Frontal cortex (tissue), 4 donors: ENCODE measurements around the gene PTGFR. TPM values are rescaled to one million over a fixed set of nuclear protein-coding genes. Genes with fewer than 3 reads are reported as not detected.
A peak's percentile ranks its signal among the peaks of the same experiment; 100 is the strongest.

Experiments
- DNase-seq, 2 donors: peaks; one replicate each; pipeline ENCODE4 v3.0.0; 2012; ENCODE audit warnings: low spot score in 2 of 2
- FAIRE-seq: peaks from 2 replicates; lab custom pipeline; 2012; peaks lifted over from hg19 to GRCh38; lab: Jason Lieb, UNC
- total RNA-seq: library from RNA; depleted of rRNA; stranded (reverse); fragments of >200 nt; gene quantifications from one replicate; pipeline ENCODE4 v1.2.3, GENCODE V29; 2014
- donor health status: control.
- donor health status: control.
- donor health status: control.

PTGFR gene, protein sequence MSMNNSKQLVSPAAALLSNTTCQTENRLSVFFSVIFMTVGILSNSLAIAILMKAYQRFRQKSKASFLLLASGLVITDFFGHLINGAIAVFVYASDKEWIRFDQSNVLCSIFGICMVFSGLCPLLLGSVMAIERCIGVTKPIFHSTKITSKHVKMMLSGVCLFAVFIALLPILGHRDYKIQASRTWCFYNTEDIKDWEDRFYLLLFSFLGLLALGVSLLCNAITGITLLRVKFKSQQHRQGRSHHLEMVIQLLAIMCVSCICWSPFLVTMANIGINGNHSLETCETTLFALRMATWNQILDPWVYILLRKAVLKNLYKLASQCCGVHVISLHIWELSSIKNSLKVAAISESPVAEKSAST
- 7.7 TPM for total RNA-seq

- DNase-seq, result peak in 1 of 2 donors; percentile 15
- no peak for FAIRE-seq
These were observed at the start of gene PTGFR for GRCh38 chr1:78490861-78491450. Gene PTGFR, plus strand, starts transcription at chr1:78490974. Its CDS starts 1,770 bp downstream, at chr1:78492744.

GRCh38 chr1:78441921-78442320 lies 48.9 kb upstream of the PTGFR start:
- DNase-seq (no peak), FAIRE-seq (no peak)

GRCh38 chr1:78447086-78447485 lies 43.7 kb upstream of the PTGFR start:
- FAIRE-seq, result no peak

GRCh38 chr1:78464449-78464891 lies 26.3 kb upstream of the PTGFR start:
- DNase-seq, result no peak
- no peak for FAIRE-seq

More at GRCh38 chr1:78447086-78447485, 43.7 kb upstream of the PTGFR start:
- DNase-seq, result no peak

GRCh38 chr1:78465143-78465542 lies 25.6 kb upstream of the PTGFR start:
- FAIRE-seq (no peak), DNase-seq (no peak)

DNA sequence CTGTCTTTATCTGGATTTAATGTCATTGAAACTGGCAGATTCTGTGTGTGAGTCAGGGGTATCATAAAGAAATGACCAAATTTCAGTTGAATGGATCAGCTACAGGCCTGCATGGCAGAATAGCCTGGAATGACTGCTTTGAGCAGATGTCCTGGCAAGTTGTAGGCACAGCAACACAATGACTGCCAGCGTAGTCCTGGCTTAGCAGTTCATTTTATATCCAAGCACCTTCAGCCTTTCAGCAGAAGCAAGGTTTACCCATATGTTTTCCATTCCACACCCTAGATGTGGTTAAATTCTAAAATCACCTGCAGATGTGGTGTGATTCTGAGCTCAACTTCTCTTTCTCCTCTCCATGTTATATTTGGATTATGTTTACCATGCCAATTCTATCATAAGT lies 22.3 kb upstream of the PTGFR start:
- FAIRE-seq, result no peak
- no peak for DNase-seq

- DNase-seq (no peak), FAIRE-seq (no peak)
These were observed 21.2 kb upstream of the PTGFR start for GRCh38 chr1:78469576-78469975.

DNA sequence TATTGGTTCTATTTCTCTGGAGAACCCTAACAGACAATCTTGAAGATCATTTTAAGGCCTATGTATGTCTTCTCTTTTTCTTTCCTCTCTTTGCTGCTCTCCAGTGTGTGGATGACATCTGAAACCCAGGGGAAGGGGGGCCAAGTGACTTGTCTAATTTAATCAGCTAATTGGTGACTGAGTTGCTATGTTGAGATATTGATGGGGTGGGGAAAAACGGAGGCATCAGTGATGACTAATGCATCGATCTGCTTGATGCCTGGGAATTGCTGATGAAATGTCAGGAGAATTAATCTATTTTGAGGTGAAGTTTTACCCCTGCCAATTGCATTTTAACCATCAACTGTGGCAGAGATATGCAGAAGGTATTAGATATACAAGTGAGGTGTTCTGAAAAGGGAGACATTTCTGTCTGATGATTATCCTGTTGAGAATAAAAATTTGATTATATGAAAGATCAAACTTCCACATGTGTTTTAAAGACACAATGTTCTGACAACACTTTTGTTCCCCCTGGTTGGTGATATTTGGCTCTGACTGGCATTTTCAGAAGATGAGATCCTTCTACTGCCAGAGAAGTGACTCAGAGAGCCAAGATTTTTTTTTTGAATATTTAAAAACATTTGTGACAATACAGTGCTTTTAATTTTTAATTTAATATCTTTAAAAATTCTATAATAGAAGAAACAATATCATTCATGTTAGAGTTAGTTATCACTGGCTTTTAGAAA lies 18.7 kb upstream of the PTGFR start:
- FAIRE-seq (no peak), DNase-seq (no peak)

- no peak for FAIRE-seq
- DNase-seq, result no peak
These were observed 17.8 kb upstream of the PTGFR start for GRCh38 chr1:78472851-78473496.

GRCh38 chr1:78474092-78474491 lies 16.7 kb upstream of the PTGFR start:
- no peak for FAIRE-seq

DNA sequence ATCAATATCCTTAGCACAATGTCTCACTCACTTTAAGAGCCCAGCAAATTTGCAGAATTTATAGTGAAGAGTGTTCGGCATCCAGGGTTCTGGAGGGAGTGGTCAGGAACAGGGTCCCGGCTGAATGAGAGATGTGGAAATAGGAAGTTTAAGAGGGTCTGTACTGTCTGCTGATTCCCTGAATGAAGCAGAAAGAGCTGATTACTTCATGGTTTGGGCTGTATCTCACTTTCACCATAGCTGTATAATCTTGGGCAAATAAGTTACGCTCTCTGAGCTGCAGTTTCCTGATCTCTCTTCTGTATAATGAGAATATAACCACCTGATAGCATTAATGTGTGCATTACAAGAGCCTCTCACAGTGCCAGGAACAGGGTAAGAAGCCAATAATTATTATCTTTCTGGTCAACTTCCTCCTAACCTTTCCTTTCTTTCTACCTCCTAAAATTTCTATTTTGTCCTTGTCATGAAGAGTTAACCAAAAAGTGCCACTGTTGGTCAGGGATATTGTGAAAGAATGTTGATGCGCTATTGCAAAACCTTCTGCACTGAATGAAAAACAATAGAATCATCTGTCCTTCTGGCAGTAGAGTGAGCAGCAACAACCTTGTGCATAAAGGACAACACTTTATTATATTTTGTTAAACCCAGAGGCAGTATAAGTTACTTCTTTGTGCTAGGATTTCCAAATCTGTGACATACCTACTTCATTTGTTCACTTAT lies 14.7 kb upstream of the PTGFR start:
- no peak for DNase-seq
- no peak for FAIRE-seq

More at GRCh38 chr1:78474092-78474491, 16.7 kb upstream of the PTGFR start:
- DNase-seq, result no peak

DNA sequence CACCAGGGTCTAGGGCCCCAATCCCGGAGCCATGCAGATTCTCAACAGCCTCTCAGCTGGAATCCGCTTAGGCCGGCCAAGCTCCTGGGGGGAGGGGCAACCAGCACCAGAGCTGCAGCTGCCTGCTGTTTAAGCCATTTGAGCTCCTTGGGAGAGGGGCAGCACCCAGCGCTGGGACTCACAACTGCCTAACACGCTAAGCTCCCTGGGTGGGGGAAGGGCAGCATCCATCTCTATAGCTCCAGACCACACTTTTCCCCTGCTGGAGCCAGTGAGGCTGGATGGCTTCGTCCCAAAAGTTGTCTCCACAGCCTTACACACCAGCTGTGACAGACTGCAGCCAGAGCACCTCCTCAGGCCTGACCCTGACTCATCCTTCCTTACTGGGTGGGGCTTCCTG lies 6.9 kb upstream of the PTGFR start:
- no peak for FAIRE-seq
- DNase-seq, result no peak

DNA sequence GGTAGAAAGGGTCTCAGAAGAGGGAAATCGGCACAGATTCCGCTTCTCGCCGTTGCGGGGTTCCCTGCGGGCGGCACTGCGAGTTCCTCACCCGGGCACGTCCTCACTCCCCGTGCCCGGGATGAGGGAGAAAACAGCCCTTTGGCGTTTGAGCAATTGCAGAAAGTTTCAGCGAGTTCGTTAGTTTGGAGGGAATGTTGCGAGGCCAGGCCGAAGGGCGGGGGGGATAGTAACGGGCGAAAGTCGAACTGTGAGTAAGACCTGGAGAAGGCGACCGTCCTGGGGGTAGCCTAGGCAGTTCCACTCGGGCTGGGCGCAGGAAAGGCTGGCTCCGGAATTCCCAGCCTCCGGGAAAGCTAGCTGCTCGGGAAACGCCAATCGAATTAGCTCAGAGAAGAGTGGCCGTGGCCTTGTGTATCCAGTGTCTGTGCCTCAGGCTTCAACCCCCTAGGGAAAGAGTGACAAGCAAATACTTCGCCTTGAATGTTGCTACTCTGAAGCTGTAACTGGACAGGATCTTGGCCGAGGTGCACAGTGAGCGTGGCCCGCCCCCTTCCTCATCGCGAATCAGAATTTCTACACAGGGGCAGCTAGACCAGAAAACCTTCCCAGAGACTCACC lies 787 bp downstream of the PTGFR start:
- DNase-seq, result peak in 1 of 2 donors; percentile 6
- FAIRE-seq, result no peak

DNA sequence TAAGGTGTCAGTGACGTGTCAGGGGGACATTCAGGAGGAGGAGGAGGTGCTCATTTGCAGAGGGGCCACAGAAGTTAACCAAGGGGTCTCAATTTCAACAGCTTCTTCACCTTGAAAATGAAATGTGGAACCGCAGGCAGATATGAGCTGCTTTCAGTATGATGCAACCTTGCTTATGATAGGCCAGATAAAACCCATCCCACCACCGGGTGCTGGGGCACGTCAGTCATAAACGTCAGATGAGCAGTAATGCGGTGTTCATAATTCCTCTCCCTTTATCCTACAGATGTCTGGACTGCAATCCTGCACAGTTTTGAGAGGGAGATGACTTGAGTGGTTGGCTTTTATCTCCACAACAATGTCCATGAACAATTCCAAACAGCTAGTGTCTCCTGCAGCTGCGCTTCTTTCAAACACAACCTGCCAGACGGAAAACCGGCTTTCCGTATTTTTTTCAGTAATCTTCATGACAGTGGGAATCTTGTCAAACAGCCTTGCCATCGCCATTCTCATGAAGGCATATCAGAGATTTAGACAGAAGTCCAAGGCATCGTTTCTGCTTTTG lies 1.7 kb downstream of the PTGFR start:
- FAIRE-seq (no peak), DNase-seq (no peak)

DNA sequence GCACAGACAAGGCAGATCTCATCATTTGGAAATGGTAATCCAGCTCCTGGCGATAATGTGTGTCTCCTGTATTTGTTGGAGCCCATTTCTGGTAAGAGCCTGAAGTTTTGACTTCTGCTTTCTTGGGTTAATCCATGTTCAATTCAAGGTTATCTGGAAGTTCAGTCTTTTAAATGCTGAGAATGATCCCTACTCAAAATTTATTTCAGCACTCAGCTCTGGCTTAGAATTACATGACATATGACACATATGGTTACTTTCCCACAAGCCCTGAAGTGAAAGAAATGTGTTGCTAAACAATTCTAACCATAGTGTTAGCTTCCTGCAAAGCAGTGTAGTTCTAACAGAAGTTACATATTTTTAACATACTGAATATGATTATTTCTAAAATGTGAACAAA lies 2.7 kb downstream of the PTGFR start:
- DNase-seq (no peak), FAIRE-seq (no peak)

DNA sequence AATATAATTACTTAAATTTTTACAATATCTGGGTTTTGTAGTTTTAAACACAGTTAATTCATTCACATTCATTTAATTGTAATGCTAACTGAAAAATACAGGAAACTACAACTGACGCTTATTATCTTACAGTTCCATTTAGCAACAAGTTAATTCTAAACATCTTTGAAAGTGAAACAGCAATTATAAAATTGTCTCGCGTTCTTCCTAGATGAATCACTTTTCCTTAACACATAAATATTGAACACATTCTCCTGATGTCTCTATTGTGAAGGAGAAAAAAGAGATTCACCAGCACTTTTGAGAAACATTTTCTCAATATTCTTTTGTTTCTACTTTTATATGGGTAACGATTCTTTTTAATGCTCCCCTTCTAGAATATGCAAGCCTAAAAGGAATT lies 6.4 kb downstream of the PTGFR start:
- no peak for FAIRE-seq
- no peak for DNase-seq

GRCh38 chr1:78500529-78500928 lies 9.8 kb downstream of the PTGFR start:
- DNase-seq (no peak), FAIRE-seq (no peak)

GRCh38 chr1:78501203-78501602 lies 10.4 kb downstream of the PTGFR start:
- no peak for FAIRE-seq
- DNase-seq, result no peak

- DNase-seq (no peak), FAIRE-seq (no peak)
These were observed 20.6 kb downstream of the PTGFR start for GRCh38 chr1:78511334-78511733.
